Measurements from ENCODE around the gene SCRN2.

Gene SCRN2

DNA sequence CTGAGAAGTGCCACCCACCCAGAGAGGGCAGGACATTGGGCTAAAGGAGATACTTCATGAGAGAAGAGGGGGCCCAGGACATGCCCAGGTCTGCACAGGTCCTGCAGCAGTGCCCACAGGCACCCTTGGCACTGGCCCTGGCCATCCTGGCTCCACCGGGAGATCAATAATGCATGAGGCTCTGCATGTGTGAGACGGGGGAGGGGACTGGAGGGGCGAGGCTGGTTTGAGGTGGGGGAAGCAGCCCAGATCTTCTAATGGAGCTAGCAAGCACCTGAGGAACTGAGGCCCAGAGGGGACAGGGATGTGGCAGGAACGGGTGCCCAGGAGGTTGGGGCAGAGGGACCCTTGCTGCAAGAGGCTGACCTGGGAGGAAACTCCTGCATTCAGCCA lies 20.0 kb downstream of the SCRN2 start:
- no peak for DNase-seq (ENCODE audit: low spot score)

DNA sequence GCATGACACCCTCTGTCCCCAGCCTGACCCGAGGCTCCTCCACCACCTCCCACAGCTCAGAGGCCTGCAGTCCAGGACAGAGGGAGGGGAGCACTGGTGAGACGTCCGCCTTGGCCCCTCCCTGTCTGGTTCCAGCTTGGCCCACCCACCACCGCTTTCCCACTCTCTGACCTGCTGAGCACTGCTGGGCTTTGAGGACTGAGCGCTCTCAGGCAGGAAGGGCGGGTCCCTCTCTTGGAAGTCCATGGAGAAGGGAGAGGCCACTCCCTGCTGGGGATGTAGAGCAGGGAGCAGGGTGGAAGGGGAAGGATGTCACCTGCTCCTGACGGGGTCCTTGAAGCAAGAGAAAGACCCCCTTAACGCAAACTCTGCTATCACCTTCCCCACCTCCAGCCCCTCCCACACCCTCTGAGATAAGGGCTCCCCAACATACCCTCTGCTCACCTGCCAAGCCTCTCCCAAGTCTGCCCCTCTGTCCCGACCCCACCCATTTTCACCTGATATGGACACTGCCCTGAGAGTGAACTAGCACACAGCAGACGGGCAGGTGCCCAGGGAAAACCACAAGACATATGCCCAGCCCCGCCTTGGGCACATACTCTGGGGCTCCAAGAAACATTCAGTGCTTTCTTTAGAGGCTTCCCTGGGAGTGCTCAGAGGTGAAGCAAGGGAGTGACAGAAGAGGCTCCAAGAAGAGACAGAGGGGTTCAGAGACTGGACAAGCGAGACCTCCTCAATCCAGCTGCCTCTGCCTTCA lies 20.9 kb downstream of the SCRN2 start:
- DNase-seq (ENCODE audit: low spot score) = no peak

DNA sequence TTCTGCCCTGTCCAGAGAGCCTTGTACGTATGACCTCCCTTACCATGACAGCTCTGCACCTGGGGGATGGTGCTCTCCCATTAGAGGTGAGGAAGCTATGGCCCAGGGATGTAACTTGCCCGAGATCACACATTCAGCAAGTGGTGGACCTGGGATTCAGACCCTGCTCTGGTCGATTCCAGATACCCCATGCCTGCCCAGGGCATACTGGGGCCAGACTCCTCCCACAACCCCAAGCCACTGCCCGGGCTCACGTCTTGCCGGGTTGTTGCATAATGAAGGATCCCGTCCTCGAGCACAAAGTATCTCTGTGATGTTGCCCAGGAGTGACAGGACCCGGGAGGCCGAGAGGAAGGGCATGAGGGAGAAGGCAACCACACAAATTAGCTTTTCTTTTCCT lies 21.6 kb downstream of the SCRN2 start:
- DNase-seq (ENCODE audit: low spot score) = no peak

DNA sequence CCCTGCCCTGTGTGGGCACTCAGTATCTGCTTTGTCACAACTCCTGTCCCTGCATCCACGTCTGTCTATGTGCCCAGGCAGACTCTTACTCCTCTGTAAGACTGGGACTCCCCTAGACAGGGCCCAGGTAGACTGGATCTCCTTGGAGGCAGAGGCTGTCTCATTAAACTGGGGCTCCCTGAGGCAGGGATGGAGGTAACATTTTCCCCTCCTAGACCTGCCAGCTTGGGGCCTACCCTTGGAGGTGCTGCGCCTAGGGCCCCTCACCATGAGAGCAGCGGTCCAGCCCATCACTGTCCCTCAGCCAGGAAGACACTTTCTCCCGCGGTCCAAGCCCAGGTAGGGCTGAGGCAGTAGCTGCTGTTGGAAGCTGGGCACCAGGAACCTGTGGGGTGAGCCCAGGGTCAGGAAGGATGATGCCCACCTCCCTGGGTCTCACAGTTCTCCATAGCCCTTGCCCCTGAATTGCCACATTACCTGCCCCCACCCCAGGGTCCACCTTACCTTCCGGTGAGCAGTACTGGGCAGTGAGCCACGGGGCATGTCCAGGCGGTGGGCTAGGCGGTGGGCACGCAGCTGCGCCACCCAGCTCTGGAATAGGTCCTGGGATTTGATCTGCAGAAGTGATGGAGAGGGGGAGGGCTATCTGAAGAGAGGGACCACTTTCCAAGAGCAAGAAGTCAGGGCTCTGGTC lies 22.9 kb downstream of the SCRN2 start:
- no peak for DNase-seq (ENCODE audit: low spot score)

DNA sequence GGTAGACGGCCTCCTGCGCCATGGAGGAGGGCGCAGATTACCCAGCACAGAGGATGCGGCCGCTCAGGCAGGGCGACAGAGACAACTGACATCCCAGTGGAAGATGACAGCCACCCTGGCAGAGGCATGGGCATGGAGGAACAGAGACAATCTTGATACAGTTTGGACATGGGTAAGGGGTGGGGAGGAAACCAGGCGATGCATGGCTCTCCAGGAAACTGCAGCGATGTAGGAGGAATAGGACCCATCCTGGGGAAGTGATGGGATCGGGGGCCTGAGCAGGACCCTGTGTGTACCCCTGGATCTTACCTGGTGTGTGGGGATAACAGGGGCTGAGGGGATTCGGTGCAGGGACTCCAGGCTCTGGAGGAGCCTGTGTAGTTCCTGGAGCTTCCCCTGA lies 24.1 kb downstream of the SCRN2 start:
- no peak for DNase-seq (ENCODE audit: low spot score)

DNA sequence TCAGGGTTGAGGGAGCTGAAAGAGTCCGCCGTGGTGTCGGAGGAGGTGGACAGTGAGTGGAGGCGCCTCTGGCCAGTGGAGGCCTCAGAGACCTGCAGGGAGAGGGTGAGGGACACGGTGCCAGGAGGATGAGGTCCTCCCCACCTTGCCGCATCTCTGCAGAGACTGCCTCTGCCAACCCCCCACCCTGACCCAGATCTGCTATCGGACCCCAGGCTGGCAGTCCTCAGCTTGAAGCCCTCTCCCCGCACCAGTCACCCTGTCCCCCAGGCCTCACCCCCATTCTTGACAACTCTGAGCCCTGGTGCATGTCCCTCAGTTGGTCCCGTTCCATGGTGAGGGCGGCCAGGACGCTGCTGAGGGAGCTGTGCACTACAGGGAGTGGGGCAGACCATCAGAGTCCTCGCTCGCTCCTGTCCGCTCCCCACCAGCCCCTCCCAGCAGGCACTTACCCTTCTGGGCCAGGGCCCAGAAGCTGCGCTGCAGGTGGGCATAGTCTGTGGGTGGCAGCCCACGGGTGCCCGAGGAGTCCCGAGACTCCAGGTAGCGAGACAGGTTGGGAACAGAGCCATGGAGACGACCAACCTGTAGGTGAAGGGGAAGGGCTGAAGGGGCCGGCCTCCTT lies 24.9 kb downstream of the SCRN2 start:
- DNase-seq (ENCODE audit: low spot score) = no peak

DNA sequence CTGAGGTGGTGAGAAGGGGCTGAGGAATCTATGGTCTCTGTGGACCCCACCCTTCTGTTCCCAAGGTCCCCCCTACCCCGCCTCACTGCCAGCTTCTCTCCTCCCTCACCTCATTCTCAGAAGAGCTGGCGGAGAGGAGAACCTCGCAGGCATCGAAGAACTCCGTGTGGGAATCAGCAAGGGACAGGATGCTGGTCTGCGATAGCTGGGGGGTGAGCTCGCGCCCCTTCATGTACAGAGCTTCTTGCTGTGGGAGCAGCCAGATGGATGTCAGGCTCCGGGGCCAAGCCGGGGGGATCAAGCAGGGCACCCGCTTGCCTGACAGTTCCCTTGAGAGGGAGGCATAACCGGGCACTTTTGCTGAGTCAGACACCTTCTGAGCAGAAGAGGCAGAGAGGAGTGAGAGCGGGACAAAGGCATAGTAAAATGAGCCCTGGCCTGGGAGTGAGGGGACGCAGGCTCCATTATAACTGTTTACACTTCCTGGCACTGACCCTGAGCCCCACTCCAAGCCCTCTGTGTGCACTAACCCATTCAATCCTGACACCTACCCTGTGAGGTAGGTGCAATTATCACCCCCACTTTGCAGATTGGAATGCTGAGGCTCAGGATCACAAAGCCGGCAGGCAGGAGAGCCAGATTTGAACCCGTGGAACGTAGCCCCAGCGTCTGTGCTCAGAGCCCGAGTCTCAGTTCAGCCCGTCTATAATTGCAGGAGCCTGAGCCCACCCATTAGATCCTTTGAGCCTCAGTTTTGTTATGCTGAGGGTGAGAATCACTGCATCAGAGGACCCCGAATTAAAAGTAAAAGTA lies 25.8 kb downstream of the SCRN2 start:
- no peak for DNase-seq (ENCODE audit: low spot score)

DNA sequence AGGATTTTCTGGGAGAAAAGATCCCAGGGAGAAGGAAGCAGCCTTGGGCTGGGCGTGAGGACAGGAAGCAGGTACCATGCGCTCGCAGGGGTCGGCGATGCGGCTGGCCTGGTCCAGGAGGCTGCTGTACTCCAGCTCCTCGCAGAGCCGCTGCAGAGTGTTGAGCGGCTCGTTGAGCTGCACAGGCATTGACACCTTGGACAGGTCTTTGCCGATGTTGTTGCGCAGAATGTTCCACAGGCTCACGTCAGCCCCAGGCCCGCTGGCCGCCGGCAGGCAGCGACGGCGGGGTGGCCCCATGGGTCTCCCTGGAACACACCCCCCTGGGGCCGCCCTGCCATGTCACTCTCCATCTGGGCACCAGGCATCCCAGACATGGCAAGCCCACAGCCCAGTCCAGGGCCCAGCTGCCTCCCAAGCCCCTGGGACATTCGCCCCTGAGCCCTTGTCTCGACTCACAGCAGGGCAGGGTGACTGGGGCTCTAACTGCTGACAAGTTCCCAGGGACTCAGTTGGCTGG lies 27.5 kb downstream of the SCRN2 start:
- DNase-seq (ENCODE audit: low spot score) = peak; percentile 53

DNA sequence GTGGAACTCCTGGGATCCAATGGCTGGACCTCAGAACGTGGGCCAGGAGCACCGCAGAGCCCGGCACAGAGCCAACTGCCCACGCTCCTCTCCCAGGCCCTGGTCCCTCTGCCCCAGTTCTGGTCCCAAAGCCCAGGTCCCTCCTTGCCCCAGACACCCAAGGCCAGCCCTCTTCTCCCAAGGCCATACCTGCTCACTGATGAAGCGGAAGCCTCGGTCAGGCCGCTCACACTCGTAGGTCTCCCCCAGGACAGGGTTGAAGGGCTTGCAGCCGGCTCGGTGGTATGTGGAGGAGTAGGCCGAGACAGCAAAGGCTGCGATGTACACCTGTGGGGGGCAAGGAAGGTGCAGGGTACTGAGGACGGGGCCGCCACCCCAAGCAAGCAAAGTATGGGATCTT lies 28.0 kb downstream of the SCRN2 start:
- peak; percentile 42 for DNase-seq (ENCODE audit: low spot score)

DNA sequence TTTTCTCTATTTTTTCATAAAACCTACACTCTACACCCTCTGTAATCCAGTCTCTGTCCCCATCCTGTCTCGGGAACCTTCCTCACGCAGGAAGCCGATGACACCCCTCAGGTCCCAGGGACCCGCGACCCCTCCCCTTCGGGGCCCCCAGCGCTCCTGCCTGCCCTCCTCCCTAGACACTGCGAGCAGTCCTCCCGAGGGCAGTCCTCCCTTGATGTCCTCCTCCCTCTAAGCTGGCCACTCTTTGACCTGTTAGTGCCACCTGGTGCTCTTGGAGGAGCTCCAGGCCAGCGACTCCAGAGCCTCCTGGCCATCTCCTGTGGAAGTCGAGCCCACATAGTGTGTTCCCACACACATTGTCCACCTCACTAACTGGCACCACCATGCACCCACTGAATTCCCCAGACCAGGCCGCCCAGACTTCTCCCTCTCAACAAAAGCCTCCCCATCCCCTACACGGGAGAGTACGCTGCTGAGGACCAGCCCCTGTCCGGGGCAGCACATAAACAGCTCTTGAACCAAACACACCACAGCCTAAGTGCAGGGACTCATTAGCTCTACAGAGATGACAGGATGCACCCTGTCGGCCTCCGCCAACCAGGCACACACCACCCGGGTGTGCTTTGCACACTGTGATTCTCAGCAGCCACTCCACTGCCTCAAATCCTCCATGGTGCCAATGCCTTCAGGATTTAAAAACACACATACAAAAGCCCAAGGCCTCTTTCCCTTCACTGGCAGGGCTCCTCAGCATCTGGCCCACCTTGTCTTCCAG lies 28.7 kb downstream of the SCRN2 start:
- peak; percentile 17 for DNase-seq (ENCODE audit: low spot score)

DNA sequence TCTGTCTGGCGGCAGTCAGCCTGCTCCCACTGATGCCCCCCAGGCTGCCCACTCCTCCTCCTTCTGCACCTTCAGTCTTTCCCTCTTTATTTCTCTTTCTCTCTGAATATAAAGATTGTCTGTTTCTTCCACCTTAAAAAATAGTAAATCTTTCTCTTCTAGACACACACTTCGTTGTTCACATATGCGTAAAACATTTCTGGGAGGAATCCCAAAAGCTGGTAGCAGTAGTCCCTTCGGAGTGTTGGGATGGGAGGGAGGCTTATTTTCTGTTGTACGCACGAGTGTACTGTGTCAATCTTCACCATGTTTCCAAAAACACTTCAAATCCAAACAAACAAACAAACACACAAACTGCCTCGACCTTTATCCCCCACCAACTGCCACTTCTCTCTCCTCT lies 29.4 kb downstream of the SCRN2 start:
- no peak for DNase-seq (ENCODE audit: low spot score)

DNA sequence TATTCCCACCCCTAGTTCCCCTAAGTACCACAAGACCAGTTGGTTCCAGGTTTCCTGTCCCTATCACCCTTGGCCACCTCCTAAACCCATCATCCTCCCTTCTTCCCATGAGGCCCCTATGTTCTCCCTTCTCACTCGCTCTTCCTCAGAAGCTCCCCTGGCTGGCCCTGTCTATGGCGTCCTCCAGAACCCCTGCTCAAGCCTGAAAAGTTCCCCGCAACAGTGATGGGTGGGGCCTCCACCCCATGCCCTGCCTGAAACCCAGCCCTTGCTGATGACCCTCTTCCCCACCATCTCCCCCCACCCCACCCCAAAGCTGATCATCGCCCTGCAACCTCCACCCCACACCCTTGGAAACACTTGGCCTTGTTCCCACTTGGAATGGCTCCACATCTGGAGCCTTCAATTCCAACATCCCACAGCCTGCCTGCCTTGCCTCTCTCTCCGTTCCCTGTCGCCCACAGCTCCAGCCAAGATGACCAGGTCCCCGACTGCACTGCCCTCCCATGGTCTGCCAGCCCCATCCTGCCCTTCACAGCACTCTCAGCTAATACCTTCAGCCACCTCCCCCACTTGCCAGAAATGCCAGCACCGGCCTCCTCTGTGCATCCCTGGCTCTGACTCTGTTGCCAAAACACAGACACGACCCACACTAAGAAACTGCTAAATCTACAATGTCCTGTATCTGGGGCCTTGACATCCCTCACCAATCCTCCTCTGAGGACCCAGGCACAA lies 30.0 kb downstream of the SCRN2 start:
- DNase-seq (ENCODE audit: low spot score) = no peak

DNA sequence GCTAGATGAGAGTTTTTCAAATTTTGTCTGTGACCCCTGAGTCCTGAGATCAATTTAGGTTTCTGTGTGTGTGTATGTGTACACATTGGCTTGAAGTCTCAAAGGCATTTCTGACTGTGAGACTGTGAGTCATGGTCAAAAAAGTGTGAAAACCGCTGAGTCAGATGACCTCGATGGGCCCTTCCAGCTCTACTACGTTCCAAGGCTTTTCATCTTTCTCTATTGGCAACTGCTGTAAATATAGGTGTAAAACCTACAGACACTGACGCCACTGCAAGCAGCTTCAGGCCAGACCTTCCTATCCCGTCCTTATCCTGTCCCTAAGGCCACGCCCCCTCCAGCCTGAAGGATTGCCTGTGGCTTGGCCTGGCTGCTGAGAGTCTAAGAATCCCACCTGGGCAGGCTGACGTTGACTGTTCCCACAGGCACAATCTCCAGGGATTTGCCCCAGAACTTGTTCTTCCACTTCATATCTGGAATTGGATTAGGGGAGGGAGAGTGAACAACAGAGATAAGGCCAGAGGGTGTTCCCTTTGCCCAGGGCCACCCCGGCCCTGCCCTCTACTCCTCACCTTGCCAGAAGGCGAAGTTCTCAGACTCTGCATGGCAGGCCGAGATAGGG lies 30.8 kb downstream of the SCRN2 start:
- DNase-seq (ENCODE audit: low spot score) = peak; percentile 15

DNA sequence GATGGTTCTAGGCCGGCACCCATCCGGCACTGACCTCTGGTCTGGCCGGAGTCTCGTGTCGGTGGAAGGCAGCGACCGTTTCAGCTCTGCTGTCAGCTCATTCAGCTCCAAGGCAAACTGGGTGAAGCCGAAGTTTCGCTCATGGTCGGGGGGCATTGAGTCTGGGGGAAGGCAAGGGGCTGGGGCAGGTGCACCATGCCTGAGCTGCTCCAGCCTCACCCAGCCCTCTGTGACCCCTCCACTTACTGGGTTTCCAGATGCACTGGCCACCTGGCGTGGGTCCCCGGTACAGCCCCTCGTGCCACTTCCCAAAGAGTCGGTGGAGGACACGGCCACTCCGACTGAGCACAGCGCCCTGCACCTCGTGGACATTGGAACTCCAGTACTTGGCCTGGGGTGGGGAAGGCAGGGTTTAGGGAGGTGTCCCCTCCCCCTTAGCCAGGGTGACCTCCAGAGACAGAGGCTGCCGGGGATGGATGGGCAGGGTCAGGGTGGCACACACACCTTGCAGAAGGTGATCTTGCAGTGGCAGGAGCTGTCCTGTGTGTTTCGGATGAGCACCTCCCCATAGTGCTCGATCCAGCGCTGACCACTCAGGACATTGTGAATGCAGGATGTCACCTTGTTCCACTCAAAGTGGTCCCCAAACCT lies 32.1 kb downstream of the SCRN2 start:
- DNase-seq (ENCODE audit: low spot score) = no peak

DNA sequence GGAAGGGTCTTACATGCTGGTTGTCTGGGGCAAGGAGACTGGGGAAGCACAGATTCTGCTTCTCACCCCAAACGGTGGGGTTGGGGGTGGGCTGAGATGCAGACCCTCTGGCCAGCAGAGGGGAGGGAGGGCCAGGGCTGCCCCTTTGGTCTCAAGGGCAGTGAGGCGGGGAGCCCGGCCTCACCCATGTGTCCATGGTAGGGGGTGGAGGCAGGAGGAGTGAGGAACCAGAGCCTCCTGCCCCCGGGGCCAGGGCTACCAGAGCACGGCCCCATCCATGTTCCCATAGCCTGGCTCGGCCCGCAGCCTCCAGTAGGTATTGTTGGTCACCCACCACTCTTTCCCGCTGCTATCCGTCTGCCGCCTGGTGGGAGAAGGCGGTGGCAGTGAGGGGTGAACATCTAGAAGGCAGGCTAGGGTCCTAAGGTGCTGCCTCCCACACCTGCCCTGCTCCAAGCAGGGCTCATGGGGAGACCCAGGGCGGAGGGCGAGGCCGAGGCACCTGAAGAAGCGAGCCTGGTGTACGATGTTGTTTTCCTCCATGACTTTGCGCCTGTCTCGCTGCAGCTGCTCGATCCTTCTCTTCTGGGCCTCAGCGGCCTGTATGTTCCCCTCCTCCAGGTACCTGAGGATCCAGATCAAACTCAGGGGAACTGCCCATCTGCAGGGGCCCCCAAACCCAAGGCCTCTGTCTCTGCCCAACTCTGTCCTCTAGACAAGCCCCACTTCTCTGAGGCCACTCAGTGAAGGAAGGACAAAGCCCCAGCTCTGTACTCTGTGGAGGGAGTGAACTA lies 32.8 kb downstream of the SCRN2 start:
- DNase-seq (ENCODE audit: low spot score) = no peak

DNA sequence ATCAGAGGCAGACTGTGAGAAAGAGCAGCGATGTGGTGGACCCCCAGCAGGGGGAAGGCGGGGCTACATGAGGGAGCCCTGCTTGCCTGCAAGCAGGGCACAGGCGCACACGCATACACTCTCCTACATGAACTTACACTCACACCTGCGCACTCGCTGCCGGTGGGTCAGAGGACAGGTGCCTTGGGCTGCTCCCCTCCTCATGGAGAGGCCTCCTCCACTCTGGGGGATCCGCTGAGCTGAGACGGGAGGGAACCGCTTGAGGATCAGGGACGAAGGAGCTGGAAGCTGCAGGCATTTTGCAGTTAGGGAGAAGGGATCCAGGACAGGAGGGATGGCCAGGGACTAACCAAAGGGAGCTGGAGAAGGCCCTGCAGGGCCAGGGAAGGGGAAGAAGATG lies 33.7 kb downstream of the SCRN2 start:
- no peak for DNase-seq (ENCODE audit: low spot score)

DNA sequence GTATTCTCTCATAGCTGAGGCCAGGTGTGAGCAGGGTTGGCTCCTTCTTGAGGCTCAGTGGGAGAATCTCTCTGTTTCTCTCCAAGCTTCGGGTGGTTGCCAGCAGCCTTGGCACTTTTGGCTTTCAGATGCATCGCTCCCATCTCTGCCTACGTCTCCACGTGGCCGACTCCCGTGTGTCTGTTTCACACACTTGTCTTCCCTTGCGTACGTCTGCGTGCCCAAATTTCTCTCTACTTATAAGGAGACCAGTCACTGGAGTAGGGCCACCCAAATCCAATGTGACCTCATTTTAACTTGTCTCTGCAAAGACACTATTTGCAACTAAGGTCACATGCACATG lies 34.2 kb downstream of the SCRN2 start:
- DNase-seq (ENCODE audit: low spot score) = no peak

DNA sequence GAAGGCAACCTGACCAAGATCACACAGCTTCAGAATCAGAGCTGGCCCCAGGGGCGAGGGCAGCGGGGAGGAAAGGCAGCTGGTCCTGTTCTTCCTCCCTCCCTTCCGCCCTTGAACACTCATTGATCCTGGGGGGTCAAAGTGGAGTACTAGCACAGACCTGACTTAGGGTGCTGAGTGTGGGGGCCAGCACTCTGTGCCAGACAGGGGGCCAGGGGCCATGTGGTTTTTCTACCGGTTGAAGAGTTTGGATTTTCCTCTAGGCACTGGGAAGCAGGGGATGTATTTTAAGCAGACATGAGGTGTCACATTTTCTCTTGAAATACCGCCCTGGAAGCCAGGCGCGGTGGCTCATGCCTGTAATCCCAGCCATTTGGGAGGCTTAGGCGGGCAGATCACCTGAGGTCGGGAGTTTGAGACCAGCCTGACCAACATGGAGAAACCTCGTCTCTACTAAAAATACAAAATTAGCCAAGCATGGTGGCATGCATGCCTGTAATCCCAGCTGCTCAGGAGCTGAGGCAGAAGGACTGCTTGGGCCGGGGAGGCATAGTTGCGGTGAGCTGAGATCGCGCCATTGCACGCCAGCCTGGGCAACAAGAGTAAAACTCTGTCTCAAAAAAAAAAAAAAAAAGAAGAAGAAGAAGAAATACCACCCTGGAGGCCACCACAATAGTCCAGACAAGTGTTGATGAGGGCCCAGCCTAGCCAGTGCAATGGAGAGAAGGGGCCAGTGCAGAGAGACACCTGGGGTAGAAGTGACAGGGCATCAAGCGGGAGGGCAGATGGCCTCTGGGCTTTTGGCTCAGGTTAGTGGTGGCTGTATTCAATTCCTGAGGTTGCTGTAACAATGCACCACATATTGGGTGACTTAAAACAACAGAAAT lies 34.8 kb downstream of the SCRN2 start:
- DNase-seq (ENCODE audit: low spot score) = no peak
